Testis (tissue), 3 donors: Measurements from ENCODE around the gene ADAM11. TPM values are rescaled to one million over a fixed set of nuclear protein-coding genes. Genes with fewer than 3 reads are reported as not detected.
"Not testable (repeated sequence)": the region's sequence is repeated elsewhere in the genome, so short reads cannot be mapped to it uniquely, and the experiment has no call there.

Source experiments
- DNase-seq: peaks from one replicate; pipeline ENCODE4 v3.0.0-alpha.2; 2019
- H3K27ac ChIP-seq, 2 donors: fragments of 200-600 bp; sonication (generic); one replicate each; pipeline ENCODE4 v1.5.1; 2019
- H3K27me3 ChIP-seq: fragments of 200-600 bp; sonication (generic); one replicate; pipeline ENCODE4 v1.5.1; 2019
- H3K36me3 ChIP-seq: fragments of 200-600 bp; sonication (generic); one replicate; pipeline ENCODE4 v1.5.1; 2017; ENCODE audit warnings: low read depth; ENCODE audit errors: missing control alignments
- H3K4me1 ChIP-seq: fragments of 200-600 bp; sonication (generic); one replicate; pipeline ENCODE4 v1.5.1; 2019
- H3K4me3 ChIP-seq, 2 donors: fragments of 200-600 bp; sonication (generic); one replicate each; pipeline ENCODE4 v1.5.1; 2017 to 2019
- H3K9me3 ChIP-seq: fragments of 200-600 bp; sonication (generic); one replicate; pipeline ENCODE4 v1.5.1; 2017
- CTCF ChIP-seq, 3 experiments: fragments of 450-650 bp in 2 of 3; fragments of 200-600 bp in 1 of 3; sonication (generic) in 1 of 3; IDR thresholded peaks; one replicate each; pipeline ENCODE4 v1.5.1; 2016 to 2019; ENCODE audit warnings: antibody characterized with exemption in 3 of 3, mild to moderate bottlenecking in 2 of 3, moderate library complexity in 1 of 3
- POLR2A ChIP-seq: fragments of 450-650 bp; IDR thresholded peaks from one replicate; pipeline ENCODE4 v1.6.1; 2017; ENCODE audit warnings: antibody characterized with exemption, mild to moderate bottlenecking, moderate library complexity
- WGBS, 2 donors: methylation state at CpG; one replicate each; pipeline ENCODE4 v1.1.5; 2018; 5-methylcytosine and 5-hydroxymethylcytosine counted together
- intact Hi-C: fragments of 100-400 bp; cut with DNase I; formaldehyde crosslinking; loops from one replicate; pipeline ENCODE4 v1.15.1; 2023; ENCODE audit warnings: low total_unique reads
- polyA plus RNA-seq: library from polyadenylated mRNA; stranded (reverse); fragments of 350-450 nt; fragmentation: Illumina TruSeq; extraction: RNeasy Lipid Tissue Mini Kit (QIAGEN cat#74804); gene quantifications from one replicate; pipeline ENCODE4 v1.2.3, GENCODE V29; 2014; ENCODE audit warnings: low read depth, low replicate concordance; ENCODE audit not compliant: insufficient read depth
- total RNA-seq, 2 donors: library from RNA; depleted of rRNA; stranded (reverse); fragments of >200 nt; gene quantifications; one replicate each; pipeline ENCODE4 v1.2.3, GENCODE V29; 2016

Gene ADAM11
- total and polyA plus RNA-seq, 3 donors from 2014 or later = 4.9 to 7.6 (median 7.6) TPM

DNA sequence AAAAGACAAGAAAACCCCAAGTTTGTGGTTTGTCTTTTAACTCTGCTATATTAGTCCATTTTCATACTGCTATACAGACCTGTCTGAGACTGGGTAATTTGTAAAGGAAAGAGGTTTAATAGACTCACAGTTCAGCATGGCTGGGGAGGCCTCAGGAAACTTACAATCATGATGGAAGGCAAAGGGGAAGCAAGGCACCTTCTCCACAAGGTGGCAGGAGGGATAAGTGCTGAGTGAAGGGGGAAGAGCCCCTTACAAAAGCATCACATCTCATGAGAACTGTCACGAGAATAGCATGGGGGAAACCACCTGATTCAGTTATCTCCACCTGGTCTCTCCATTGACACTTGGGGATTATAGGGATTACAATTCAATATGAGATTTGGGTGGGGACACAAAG is 13.5 kb upstream of the ADAM11 start:
- Histone ChIP-seq H3K4me1 (peaks cover 6% of the 10 kb centered on the region), H3K36me3 (no peaks in the 10 kb centered on the region), H3K27me3 (no peaks in the 10 kb centered on the region), H3K9me3 (no peaks in the 10 kb centered on the region), H3K27ac (no peak overlapping the region), H3K4me3 (no peak overlapping the region)
- WGBS, 2 donors = 82 to 92% methylated on average over 1 of the region's 1 CpG
- TF ChIP-seq POLR2A = no peak
- no peak for TF ChIP-seq CTCF (IDR thresholded peaks at IDR 0.05)
- DNase-seq = no peak
- intact Hi-C loops = no loop called here

GRCh38 chr17:44745738-44746137 is 13.1 kb upstream of the ADAM11 start:
- H3K27ac ChIP-seq, H3K4me3 ChIP-seq, H3K27me3 ChIP-seq, DNase-seq, H3K36me3 ChIP-seq, intact Hi-C loops, H3K4me1 ChIP-seq, H3K9me3 ChIP-seq: not testable (repeated sequence)
- 95 to 96% methylated on average over 5 of the region's 5 CpGs for WGBS, 2 donors

- H3K27me3 ChIP-seq = no peaks in the 10 kb centered on the region
- DNase-seq = no peak
- TF ChIP-seq CTCF (IDR thresholded peaks at IDR 0.05) = no peak
- no peak for TF ChIP-seq POLR2A
- H3K4me1 ChIP-seq = peaks cover 6% of the 10 kb centered on the region
- no peaks in the 10 kb centered on the region for H3K36me3 ChIP-seq
- no peaks in the 10 kb centered on the region for H3K9me3 ChIP-seq
- intact Hi-C loops = no loop called here
- H3K4me3 ChIP-seq = no peak overlapping the region
- no peak overlapping the region for H3K27ac ChIP-seq
Measured at GRCh38 chr17:44747566-44747965, 11.2 kb upstream of the ADAM11 start.

DNA sequence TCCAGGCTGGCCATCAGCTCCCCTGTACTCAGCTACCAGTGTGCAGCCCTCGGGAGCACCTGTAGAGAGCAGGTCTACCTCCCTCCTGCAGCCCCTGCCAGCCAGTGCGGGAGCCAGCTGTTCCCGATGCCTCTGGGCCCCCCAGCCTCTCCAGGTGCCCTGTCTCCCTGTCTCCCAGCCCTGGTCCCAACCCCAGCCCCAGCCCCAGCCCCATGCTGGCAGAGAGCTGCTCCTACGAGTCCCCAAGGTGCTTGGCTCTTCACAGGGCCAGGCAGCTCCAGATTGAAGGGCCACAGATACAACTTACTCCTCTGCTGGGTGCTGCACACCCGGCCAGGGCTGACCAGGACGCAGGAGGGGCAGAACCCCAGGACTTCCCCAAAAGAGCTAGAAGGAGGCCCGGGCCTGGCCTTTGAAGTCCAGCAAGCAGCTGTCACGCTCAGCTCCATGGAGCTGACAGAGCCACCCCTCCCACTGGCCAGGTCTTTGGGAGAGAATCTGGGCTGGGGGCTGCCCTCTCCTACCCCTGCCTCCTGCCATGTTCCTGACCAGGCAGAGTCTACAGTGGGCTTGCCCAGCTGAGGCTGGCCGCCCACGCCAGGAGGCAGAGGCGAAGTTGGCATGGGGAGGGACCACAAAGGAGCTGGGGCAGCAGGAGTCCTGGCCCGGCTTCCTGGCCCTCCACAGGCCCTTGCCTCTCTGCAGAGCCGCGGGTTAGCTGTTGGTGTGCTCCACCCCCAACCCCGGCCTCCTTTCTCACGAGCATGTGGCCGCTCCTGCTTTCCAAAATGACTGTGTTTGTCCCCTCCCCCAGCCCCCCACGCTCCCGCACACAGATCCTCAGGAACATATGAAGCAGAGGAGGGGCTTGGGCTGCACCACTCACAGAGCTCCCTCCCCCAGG is 9.5 kb upstream of the ADAM11 start:
- WGBS, 2 donors = 57 to 64% methylated on average over 12 to 19 of the region's 19 CpGs
- no peaks in the 10 kb centered on the region for H3K36me3 ChIP-seq

DNA sequence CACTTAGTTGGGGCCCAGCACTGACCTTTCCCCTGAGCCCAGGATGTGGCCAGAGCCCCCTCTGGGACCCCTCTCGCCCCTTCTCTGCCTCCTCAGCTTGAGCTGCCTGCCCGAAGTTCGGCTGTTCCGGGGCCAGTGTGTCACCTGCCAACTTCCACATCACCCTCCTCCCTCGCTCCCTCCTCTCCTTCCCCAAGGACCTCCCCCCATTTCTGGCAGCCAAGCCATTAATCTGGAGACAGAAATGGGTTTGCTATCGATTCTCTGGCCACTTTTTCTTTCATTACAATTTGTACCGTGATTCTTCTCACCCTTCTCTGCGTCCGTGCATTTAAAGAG is 8.8 kb upstream of the ADAM11 start:
- no peak for DNase-seq
- no peak overlapping the region for H3K27ac ChIP-seq
- peaks cover 6% of the 10 kb centered on the region for H3K4me1 ChIP-seq
- intact Hi-C loops = no loop called here
- TF ChIP-seq CTCF (IDR thresholded peaks at IDR 0.05) (no peak), POLR2A (no peak)
- H3K4me3 ChIP-seq = peak overlapping the region in 1 of 2 donors; percentile 1
- WGBS, 2 donors = 46 to 51% methylated on average over 9 of the region's 9 CpGs
- H3K36me3 ChIP-seq = no peaks in the 10 kb centered on the region
- no peaks in the 10 kb centered on the region for H3K27me3 ChIP-seq
- H3K9me3 ChIP-seq = no peaks in the 10 kb centered on the region

More for the DNA sequence above, 9.5 kb upstream of the ADAM11 start:
- no peaks in the 10 kb centered on the region for H3K27me3 ChIP-seq
- no peak for TF ChIP-seq POLR2A
- no peak for TF ChIP-seq CTCF (IDR thresholded peaks at IDR 0.05)
- intact Hi-C loops = no loop called here
- H3K9me3 ChIP-seq = no peaks in the 10 kb centered on the region
- peak overlapping the region in 1 of 2 donors; percentile 1 for H3K4me3 ChIP-seq
- peaks cover 6% of the 10 kb centered on the region for H3K4me1 ChIP-seq
- peak; percentile 37 for DNase-seq
- H3K27ac ChIP-seq = no peak overlapping the region
